ENCODE measurements around the gene CEP57.

DNA sequence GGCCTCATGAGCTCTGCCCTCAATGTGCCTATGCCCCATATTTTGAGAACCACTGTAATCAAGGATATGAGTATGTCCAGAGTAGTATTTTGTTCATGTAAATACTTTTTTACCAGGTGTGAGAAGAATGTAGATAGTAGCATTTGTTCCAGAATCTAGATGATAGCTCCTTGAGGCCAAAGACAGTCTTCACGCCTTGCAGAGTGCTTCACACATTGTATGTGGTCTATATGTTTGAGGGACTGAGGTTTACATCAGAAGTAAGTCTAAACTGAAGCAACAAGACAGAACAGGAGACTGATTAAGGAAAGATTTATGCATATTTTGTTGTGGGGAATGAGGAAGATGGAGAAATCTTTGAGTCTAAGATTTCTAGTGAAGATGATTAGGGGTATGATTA lies 12.5 kb downstream of the CEP57 start:
- TF ChIP-seq POLR2A (IDR thresholded peaks at IDR 0.05): no peak
- TF ChIP-seq, protein P1, sequence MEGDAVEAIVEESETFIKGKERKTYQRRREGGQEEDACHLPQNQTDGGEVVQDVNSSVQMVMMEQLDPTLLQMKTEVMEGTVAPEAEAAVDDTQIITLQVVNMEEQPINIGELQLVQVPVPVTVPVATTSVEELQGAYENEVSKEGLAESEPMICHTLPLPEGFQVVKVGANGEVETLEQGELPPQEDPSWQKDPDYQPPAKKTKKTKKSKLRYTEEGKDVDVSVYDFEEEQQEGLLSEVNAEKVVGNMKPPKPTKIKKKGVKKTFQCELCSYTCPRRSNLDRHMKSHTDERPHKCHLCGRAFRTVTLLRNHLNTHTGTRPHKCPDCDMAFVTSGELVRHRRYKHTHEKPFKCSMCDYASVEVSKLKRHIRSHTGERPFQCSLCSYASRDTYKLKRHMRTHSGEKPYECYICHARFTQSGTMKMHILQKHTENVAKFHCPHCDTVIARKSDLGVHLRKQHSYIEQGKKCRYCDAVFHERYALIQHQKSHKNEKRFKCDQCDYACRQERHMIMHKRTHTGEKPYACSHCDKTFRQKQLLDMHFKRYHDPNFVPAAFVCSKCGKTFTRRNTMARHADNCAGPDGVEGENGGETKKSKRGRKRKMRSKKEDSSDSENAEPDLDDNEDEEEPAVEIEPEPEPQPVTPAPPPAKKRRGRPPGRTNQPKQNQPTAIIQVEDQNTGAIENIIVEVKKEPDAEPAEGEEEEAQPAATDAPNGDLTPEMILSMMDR (IDR thresholded peaks at IDR 0.05): no peak

Data from thyroid gland (tissue), 4 donors.